Measurements from ENCODE around the gene CHRNA4.
"Not testable (repeated sequence)": the region's sequence is repeated elsewhere in the genome, so short reads cannot be mapped to it uniquely, and the experiment has no call there.

Gene CHRNA4

GRCh38 chr20:63397946-63398450 lies 36.8 kb upstream of the CHRNA4 start:
- H3K4me3 ChIP-seq (ENCODE audit: low read depth, low read length): no peak overlapping the region

DNA sequence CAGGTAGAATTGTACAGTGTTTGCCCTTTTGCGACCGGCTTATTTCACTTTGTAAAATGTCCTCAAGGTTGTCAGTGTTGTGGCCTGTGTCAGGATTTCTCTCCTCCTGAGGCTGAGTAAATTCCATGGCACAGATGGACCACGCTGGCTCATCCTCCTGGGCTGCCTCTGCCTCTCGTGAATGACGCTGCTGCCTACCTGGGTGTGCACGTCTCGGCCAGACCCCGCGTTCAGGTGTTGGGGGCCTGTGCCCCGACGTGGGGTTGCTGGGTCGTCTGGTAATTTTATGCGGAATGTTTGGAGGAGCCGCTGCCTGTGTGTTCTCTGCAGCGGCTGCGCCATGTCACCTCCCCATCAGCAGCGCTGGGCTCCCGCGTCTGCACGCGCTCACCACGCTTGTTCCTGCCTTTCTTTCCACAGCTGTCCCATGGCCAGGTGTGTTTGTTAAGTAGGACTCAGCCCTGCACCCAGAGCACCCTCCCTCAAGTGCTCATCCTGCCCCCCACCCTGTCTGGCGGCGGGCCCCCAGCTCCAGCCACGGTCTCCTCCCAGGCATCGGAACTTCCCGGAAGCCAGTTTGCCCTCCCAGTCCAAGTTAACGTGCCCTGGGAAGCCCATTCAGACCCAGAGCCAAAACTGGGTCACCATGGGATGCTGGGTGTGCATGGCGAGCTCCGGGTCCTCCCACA lies 36.1 kb upstream of the CHRNA4 start:
- H3K4me3 ChIP-seq (ENCODE audit: low read depth, low read length): no peak overlapping the region

DNA sequence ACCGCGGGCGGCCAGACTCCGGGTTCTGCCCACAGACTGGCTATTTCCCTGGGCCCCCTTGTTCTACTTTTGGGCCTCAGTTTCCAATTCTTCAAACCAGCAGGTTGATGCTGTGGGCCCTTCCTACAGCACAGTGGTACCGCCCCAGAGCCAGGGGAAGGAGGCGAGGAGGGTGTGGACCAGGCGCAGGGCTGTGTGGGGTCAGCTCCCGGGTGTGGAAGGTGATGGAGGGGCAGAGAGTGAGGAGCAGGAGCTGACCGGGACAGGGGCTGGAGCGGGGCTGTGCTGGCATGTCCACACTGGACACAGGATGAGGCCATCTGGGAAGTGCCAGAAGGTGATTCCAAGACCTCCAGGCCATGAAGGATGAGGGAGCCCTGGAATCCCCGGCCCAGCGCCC lies 35.2 kb upstream of the CHRNA4 start:
- H3K4me3 ChIP-seq (ENCODE audit: low read depth, low read length): no peak overlapping the region

- no peak overlapping the region for H3K4me3 ChIP-seq (ENCODE audit: low read depth, low read length)
These were observed 34.6 kb upstream of the CHRNA4 start for GRCh38 chr20:63395723-63396122.

DNA sequence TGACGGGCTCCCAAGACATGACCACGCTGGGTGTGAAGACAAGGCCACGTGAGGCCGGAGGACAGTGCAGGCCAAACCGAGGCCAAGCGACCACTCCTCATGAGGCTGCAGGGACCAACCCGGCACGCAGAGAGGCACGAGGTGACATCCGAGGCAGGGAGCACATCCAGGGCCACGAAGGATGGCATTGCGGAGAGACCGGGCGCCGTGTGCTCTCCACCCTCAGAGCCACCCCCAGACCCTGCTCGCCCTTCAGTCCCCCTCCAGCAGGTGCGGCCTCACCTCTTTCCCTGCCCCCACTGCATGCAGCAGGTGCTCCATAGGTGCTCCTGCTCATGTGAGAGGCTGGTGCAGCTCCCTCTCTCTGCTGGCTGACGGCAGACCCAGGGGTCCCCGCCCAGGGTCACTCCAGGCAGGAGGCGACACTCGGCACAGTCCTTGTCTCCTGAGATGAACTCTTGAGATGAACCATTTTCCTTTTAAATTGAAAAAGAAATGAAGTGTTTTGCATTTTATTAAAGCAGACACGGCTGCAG lies 33.8 kb upstream of the CHRNA4 start:
- no peak overlapping the region for H3K4me3 ChIP-seq (ENCODE audit: low read depth, low read length)

DNA sequence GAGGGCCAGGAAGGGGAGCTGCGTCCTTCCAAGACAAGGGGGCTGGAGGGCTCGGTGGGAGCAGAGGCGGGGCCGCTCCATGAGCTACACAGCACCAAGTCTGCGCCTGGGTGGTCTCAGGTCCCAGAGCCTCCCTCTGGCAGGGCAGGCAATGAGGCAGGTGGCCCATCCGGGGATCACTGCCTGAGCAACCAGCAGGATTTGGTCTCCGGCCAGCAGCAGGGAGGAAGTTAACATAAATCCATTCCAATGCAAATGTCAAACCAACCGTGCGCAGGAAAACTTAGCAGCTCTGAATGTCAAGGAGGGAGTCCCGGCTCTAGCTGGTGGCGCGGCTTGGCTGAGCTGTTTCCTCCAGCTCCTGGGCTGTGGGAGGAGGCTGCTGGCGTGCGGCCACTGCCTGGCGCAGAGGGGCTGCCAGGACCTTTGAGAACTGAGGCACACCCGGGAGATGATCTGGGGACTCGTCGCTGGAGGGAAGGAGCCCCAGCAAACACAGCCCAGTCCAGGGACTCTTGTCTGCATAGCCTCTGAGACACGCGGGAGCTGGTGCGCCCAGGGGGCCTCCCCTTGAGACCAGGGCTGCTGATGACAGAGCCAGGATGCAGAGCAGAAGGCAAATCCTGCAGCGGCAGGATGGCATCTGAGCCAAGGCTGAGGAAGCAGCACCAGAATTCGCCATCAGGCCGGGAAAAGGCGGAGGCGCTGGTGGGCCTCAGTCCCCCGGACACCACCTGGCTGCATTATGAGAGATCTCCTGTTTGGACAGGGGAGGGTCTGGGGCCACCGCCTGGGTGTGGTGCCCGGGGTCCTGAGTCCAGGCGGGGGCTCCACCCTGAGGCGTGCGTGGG lies 33.1 kb upstream of the CHRNA4 start:
- no peak overlapping the region for H3K4me3 ChIP-seq (ENCODE audit: low read depth, low read length)

GRCh38 chr20:63393566-63393965 lies 32.4 kb upstream of the CHRNA4 start:
- no peak overlapping the region for H3K4me3 ChIP-seq (ENCODE audit: low read depth, low read length)

- no peak overlapping the region for H3K4me3 ChIP-seq (ENCODE audit: low read depth, low read length)
These were observed 31.6 kb upstream of the CHRNA4 start for GRCh38 chr20:63392465-63393365.

DNA sequence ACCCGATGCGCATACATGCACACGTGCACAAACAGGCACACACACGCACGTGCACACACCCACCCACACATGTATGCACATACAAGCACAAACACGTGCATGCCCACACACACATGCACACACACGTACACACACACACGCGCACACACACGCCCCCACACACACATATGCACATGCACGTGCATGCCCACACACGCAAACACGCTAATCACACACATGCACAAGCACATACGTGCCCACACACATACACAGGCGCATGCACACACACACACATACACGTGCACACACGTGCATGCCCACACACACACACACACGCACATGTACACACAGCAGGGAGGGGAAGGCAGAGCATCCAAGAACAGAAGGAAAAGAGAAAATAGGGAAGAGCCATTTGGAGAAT lies 26.8 kb upstream of the CHRNA4 start:
- no peak overlapping the region for H3K4me3 ChIP-seq (ENCODE audit: low read depth, low read length)

- no peak overlapping the region for H3K4me3 ChIP-seq (ENCODE audit: low read depth, low read length)
These were observed 26.2 kb upstream of the CHRNA4 start for GRCh38 chr20:63387393-63387792.

DNA sequence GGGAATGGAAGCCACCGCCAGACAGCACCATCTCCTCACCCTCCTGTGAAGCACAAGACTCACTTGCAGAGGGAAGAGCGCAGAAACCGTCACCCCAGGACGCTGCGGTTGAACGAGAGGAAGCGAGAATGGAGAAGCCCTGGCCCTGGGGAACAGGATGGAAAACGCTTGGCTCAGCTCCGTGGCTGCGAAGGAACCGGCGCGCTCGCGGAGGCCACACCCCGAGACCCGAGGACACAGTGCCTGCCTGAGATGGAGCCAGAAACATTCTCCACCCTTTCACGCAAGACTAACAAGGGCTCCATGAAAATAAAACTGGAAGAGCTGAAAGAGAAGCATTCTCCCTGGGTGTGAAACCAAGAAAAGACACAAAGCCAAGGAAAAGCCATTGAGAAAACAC lies 25.3 kb upstream of the CHRNA4 start:
- H3K4me3 ChIP-seq (ENCODE audit: low read depth, low read length): no peak overlapping the region

DNA sequence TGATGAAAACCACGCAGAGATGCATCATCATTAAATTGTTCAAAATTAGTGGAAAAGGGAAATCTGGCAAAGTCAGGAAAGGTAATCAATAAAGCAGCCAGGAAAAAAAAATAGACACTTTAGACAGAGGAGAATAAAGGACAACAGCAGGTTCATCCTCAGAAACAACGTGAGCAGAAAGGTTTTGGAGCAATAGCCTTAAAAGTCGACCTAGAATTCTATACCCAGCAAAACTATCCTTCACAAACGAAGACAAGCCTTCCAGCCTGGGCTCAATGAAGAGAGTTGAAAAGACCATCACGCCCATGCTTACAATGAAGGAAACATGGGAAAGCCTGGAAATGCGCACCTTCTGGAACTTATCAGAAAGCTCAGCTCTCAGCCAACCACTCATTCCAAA lies 24.7 kb upstream of the CHRNA4 start:
- no peak overlapping the region for H3K4me3 ChIP-seq (ENCODE audit: low read depth, low read length)

DNA sequence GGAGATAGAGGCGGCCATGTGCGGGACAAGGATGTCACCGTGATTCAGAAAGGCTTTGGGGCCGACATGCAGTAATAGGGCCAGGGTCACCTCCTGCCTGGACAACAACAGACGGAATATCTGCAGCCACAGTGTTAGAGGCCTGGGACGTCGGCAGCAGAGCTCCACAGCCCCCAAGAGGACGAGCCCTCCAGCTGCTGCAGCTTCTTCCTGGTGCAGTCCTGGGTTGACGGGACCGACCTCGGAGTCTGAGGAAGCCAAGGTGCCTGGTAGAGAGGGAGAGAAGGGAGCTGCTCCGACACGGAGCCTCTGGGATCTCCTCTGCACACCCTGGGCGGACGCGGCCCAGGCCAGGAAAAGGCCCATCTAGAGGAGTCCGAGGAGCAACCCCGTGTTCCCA lies 23.2 kb upstream of the CHRNA4 start:
- H3K4me3 ChIP-seq (ENCODE audit: low read depth, low read length): no peak overlapping the region

GRCh38 chr20:63383556-63383955 lies 22.4 kb upstream of the CHRNA4 start:
- no peak overlapping the region for H3K4me3 ChIP-seq (ENCODE audit: low read depth, low read length)

- H3K4me3 ChIP-seq (ENCODE audit: low read depth, low read length): no peak overlapping the region
These were observed 21.6 kb upstream of the CHRNA4 start for GRCh38 chr20:63382551-63383300.

- no peak overlapping the region for H3K4me3 ChIP-seq (ENCODE audit: low read depth, low read length)
These were observed 20.8 kb upstream of the CHRNA4 start for GRCh38 chr20:63381781-63382431.

GRCh38 chr20:63380346-63380870 lies 19.3 kb upstream of the CHRNA4 start:
- H3K4me3 ChIP-seq (ENCODE audit: low read depth, low read length): no peak overlapping the region

- not testable (repeated sequence) for H3K4me3 ChIP-seq (ENCODE audit: low read depth, low read length)
These were observed 18.7 kb upstream of the CHRNA4 start for GRCh38 chr20:63379872-63380271.

DNA sequence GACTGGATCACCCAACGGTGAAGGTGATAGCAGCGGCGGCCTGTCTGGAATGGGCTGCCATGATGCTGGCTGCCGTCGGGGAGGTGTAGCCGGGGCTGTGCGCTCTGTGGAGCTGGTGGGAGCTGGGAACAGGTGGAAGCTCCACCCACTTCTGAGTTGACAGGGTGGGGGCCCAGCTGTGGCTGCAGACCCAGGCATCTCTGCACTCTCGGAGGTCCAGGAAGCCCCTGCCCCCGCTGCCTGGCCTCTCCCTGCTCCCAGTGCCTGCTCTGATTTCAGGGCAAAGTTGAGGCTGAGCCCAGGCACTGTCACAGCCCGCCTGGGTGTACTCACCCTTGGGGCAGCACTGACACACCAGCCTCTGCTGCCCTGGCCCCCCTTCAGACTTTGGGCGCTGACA lies 18.1 kb upstream of the CHRNA4 start:
- no peak overlapping the region for H3K4me3 ChIP-seq (ENCODE audit: low read depth, low read length)
